Measurements from ENCODE around the gene CAMTA1.
"Not testable (repeated sequence)": the region's sequence is repeated elsewhere in the genome, so short reads cannot be mapped to it uniquely, and the experiment has no call there.

The CAMTA1 gene

DNA sequence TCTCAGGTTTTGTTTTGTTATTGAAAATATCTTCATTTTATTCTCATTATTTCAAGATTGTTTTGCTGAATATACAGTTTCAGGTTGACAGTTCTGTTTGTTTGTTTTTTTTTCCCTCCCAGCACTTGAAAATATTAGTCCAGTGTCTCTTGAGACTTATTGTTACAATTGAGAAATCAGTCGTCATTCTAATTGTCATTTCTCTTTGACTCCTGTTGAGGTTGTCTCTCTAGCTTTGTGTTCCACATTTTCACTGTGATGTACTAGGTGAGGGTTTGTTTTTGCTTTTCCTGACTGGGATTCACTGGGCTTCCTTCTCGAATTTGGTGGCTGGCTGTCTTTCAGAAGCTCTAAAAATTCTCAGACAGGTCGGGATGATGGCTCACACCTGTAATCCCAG lies 542.6 kb downstream of the CAMTA1 start:
- no peak overlapping the region for H3K4me3 ChIP-seq (ENCODE audit: low read depth, low read length)
- TF ChIP-seq, protein P1, sequence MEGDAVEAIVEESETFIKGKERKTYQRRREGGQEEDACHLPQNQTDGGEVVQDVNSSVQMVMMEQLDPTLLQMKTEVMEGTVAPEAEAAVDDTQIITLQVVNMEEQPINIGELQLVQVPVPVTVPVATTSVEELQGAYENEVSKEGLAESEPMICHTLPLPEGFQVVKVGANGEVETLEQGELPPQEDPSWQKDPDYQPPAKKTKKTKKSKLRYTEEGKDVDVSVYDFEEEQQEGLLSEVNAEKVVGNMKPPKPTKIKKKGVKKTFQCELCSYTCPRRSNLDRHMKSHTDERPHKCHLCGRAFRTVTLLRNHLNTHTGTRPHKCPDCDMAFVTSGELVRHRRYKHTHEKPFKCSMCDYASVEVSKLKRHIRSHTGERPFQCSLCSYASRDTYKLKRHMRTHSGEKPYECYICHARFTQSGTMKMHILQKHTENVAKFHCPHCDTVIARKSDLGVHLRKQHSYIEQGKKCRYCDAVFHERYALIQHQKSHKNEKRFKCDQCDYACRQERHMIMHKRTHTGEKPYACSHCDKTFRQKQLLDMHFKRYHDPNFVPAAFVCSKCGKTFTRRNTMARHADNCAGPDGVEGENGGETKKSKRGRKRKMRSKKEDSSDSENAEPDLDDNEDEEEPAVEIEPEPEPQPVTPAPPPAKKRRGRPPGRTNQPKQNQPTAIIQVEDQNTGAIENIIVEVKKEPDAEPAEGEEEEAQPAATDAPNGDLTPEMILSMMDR (IDR thresholded peaks at IDR 0.05; ENCODE audit: low read depth, low read length, missing control alignments) = no peak
- no peak for DNase-seq (ENCODE audit: low read depth)

DNA sequence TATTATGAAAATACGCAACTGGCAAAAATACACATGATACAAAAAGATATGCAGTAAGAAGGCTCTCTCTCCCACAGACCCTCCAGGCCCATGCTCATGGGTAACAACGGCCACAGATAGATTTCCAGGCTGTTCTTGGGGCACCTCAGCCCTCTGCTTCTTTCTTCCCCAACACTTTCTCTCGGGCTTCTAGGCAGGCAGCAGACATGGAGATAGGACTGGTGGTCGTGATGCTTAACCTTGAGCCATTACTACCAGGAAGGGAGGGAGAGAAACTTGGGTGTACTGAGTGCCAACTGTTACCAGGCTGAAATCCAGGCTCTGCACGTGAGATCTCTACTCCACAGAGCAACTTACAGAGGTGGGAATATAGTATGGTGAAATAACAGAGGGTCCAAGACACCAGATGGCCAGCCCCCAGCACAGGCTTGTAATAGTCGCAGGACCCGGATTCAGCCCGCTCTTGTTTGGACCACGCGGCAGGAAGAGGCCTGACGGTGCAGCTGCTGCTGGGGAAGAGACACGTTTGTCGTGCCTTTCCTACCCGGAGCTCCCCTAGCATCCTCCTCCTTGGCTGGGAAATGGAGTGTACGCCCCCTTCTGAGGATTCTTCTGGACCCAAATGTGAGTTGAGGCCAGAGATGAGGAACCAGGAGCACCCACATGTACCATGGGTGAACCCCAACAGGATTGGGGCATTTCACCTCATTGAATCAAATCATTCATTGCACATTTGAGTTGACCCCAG lies 544.8 kb downstream of the CAMTA1 start:
- H3K4me3 ChIP-seq (ENCODE audit: low read depth, low read length) = no peak overlapping the region
- no peak for DNase-seq (ENCODE audit: low read depth)
- TF ChIP-seq, protein P1 (IDR thresholded peaks at IDR 0.05; ENCODE audit: low read depth, low read length, missing control alignments) = no peak

DNA sequence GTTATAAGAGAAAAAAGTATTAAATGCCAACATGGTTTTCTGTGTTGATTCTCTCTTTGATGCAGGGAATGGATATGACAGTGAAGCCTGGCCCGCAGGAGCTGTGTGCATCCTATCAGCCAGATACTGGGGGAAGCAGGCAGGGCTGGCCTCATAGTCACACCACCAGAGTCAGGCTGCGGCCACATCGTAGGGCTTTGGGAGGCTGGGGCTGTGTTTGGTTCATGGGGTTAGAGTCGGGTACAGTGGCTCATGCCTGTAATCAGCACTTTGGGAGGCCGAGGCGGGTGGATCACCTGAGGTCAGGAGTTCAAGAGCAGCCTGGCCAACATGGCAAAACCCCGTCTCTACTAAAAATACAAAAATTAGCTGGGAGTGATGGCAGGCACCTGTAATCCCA lies 545.5 kb downstream of the CAMTA1 start:
- DNase-seq (ENCODE audit: low read depth); H3K4me3 ChIP-seq (ENCODE audit: low read depth, low read length): not testable (repeated sequence)

DNA sequence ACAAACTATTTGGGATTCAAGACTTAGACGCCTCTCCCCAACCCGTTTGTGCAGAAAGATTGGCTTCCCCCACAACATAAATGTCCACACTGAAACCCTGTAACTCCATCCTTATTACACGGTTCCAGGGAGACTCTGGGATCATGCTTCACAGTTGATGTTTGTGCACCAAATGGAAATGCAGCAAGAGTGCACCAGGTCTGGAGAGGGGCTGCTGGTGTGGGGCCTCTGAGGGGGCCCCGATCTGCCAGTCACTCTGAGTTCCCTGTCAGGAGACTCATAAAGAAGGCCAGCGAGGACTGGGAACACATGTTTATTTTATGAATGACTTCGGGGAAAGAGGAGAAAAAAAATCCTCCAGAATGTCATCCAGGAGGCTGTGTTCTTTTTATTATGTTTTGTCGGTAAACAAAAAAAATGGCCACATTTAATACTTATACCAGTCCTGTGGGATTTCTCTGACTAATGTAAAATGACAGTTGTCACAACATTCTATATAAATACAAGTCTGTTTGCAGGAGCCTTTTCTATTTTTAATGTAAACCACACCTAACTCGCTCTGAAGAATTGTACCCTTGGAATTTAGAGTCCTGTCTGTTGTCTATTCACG lies 546.8 kb downstream of the CAMTA1 start:
- TF ChIP-seq, protein P1 (IDR thresholded peaks at IDR 0.05; ENCODE audit: low read depth, low read length, missing control alignments) = no peak
- H3K4me3 ChIP-seq (ENCODE audit: low read depth, low read length) = no peak overlapping the region
- DNase-seq (ENCODE audit: low read depth) = no peak

DNA sequence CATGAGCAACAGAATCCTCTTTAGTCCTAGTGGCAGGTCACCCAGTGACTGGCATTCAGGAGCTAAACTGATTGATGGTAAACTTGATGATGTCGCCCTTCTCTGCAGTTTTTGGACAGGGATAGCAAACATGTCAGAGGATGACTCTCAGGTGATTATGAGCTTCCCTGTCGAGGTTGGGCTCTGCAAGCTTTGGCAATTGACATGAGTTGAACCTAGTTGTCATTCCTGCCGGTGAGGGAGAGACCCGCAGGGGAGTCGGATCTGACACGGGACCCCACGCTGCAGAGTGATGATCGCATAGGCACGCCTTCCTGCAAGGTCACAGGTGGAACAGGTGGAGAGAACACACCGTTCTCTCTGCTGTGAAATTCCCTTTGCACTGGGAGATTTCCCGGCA lies 547.8 kb downstream of the CAMTA1 start:
- TF ChIP-seq, protein P1 (IDR thresholded peaks at IDR 0.05; ENCODE audit: low read depth, low read length, missing control alignments) = no peak
- no peak for DNase-seq (ENCODE audit: low read depth)
- H3K4me3 ChIP-seq (ENCODE audit: low read depth, low read length) = no peak overlapping the region

DNA sequence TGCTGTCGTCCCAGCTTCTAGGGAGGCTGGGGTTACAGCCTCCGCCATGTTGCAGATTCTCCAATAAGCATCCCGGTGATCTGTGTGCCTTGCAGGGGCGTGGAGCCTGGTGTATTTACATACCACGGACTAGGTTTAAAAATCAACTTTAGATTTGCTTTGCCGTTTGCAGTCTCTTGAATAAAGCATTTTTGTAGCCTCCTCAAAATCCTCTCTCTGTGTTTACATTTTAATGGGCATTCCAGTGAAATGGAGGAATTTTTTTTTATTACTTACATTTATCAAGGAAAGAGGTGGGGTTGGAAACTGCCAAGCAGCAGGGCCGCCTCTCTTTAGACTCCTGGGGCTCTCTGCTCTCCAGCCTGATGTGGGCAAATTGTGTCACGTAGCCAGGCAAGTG lies 548.4 kb downstream of the CAMTA1 start:
- TF ChIP-seq, protein P1 (IDR thresholded peaks at IDR 0.05; ENCODE audit: low read depth, low read length, missing control alignments) = no peak
- H3K4me3 ChIP-seq (ENCODE audit: low read depth, low read length) = no peak overlapping the region

DNA sequence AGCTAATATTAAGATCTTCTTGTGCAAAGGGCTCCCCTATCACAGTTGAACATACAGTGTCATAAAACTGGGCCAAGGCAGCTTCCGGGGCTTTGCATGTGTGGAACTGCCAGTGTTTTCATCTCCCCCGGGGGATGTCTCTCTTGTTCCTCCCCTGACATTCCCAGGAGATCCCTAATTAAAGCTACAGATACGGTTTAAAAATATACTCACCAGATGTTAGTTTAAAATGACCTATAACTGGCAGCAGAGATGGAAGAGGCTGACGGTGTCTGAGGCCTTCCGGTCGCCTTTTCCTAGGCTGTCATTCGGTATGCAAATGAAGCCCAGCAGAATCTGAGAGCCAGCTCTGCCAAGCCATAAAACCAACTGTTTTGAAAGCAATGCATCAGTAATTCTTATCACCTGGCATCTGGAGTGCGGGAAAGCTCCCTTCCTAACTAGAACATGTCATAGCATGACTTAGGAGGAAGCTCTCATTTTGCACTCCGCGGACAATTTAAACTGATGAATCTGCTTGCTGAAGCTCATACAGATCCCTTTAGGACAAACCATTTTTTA lies 549.3 kb downstream of the CAMTA1 start:
- no peak overlapping the region for H3K4me3 ChIP-seq (ENCODE audit: low read depth, low read length)
- TF ChIP-seq, protein P1 (IDR thresholded peaks at IDR 0.05; ENCODE audit: low read depth, low read length, missing control alignments) = no peak
- no peak for DNase-seq (ENCODE audit: low read depth)

More for the DNA sequence above, 548.4 kb downstream of the CAMTA1 start:
- DNase-seq (ENCODE audit: low read depth) = no peak

All from GM12864 (cell line).